ENCODE results near the gene ANAPC5. TPM values are rescaled to one million over a fixed set of nuclear protein-coding genes. Genes with fewer than 3 reads are reported as not detected.

ANAPC5 gene
- total RNA-seq, 1 experiment from 2014 or later, result 101 TPM

DNA sequence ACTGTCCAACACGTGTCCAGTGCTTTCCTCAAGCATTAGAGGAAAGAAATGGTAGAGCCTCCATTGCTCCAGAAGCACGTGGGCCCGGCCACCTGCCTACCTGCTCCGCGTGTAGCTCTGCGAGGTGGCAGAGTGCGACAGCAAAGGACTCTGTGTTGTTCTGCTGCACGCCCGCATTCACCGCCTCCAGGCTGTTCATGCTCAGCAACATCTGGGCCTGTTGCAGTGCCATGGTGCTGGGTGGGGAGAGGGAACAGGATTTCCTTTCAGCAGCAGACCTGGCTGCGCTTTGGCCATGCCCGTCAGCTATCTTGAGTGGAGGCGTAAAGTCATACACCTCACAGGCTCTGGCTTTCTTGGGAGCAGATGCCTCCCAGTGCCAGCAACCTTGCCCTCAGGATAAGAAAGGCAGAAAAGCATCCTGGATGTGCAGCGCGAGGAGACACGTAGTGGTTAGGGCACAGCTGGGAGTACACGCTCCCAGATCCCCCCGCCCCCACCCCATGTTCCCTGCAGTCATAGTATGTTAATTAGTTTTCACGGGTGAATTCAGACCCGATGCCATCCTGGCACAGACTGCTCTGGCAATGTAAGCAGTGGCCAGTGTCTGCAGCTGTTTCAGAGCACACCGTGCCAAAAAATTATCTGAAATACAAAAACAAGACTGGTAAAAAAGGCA, 25.1 kb downstream of the ANAPC5 start:
- TF ChIP-seq, protein P1, sequence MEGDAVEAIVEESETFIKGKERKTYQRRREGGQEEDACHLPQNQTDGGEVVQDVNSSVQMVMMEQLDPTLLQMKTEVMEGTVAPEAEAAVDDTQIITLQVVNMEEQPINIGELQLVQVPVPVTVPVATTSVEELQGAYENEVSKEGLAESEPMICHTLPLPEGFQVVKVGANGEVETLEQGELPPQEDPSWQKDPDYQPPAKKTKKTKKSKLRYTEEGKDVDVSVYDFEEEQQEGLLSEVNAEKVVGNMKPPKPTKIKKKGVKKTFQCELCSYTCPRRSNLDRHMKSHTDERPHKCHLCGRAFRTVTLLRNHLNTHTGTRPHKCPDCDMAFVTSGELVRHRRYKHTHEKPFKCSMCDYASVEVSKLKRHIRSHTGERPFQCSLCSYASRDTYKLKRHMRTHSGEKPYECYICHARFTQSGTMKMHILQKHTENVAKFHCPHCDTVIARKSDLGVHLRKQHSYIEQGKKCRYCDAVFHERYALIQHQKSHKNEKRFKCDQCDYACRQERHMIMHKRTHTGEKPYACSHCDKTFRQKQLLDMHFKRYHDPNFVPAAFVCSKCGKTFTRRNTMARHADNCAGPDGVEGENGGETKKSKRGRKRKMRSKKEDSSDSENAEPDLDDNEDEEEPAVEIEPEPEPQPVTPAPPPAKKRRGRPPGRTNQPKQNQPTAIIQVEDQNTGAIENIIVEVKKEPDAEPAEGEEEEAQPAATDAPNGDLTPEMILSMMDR (conservative IDR thresholded peaks at IDR 0.05), result no peak
- Histone ChIP-seq H3K4me2 (ENCODE audit: insufficient read depth, insufficient read length, low read length) (no peak overlapping the region), H2BK5ac (ENCODE audit: insufficient read length, low read length) (no peak overlapping the region), H3K14ac (ENCODE audit: insufficient read depth, low read length) (no peak overlapping the region), H2BK20ac (ENCODE audit: low read depth, low read length, poor library complexity, severe bottlenecking) (no peak overlapping the region), H4K91ac (ENCODE audit: insufficient read length, low read depth, low read length) (no peak overlapping the region), H3K79me2 (ENCODE audit: insufficient read depth, low read length) (no peaks in the 10 kb centered on the region), H3K23ac (ENCODE audit: insufficient read length, low read depth, low read length) (no peak overlapping the region), H3T11ph (ENCODE audit: low read length) (no peak overlapping the region), H3K4me1 (ENCODE audit: insufficient read depth, low read length) (no peaks in the 10 kb centered on the region), H4K20me1 (ENCODE audit: control insufficient read depth, insufficient read depth, insufficient read length) (no peaks in the 10 kb centered on the region), H3K18ac (ENCODE audit: insufficient read length, low read depth, low read length) (no peak overlapping the region), H2BK15ac (ENCODE audit: low read depth, low read length) (no peak overlapping the region), H2AFZ (ENCODE audit: low read length) (no peak overlapping the region), H4K8ac (replicated peaks; ENCODE audit: insufficient read length, low read depth, low read length) (no peak overlapping the region), H3K9me3 (ENCODE audit: control insufficient read depth, low read depth, low read length) (no peaks in the 10 kb centered on the region), H2BK12ac (ENCODE audit: insufficient read length, low read depth, low read length) (no peak overlapping the region), H3K23me2 (ENCODE audit: insufficient read length, low read depth, low read length, poor library complexity, severe bottlenecking) (no peaks in the 10 kb centered on the region), H2AK5ac (ENCODE audit: insufficient read length, low read length) (no peak overlapping the region), H3K27me3 (ENCODE audit: insufficient read depth, low read length) (no peaks in the 10 kb centered on the region), H3K56ac (ENCODE audit: insufficient read length, low read depth, low read length) (no peak overlapping the region), H3K4ac (ENCODE audit: low read depth, low read length) (no peak overlapping the region), H2BK120ac (ENCODE audit: low read depth, low read length, poor library complexity, severe bottlenecking) (no peak overlapping the region), H4K5ac (ENCODE audit: insufficient read length, low read depth, low read length) (no peak overlapping the region), H3K79me1 (ENCODE audit: insufficient read depth, low read depth, low read length, poor library complexity, severe bottlenecking) (no peaks in the 10 kb centered on the region), H3K9ac (ENCODE audit: extremely low read depth, insufficient read length, low read length) (no peak overlapping the region), H3K27ac (ENCODE audit: insufficient read length, low read depth, low read length) (no peak overlapping the region)
- H3K4me1 Mint-ChIP-seq, result no peaks in the 10 kb centered on the region
- peaks cover 30 to 84% (median 74%) of the 10 kb centered on the region in 3 experiments; a peak in 6 of 7 replicates for H3K36me3 Mint-ChIP-seq (ENCODE audit: insufficient read depth in 1 of 3, low read depth in 3 of 3)
- WGBS (ENCODE audit: extremely low coverage, insufficient read length, low lambda C conversion rate), result no CpG with 5 or more reads among the region's 21 CpGs
- no peak overlapping the region for H3K27ac Mint-ChIP-seq
- H3K9me3 Mint-ChIP-seq, result no peaks in the 10 kb centered on the region
- no peak overlapping the region for H3K4me3 Mint-ChIP-seq
- H3K27me3 Mint-ChIP-seq (ENCODE audit: low read depth), result no peaks in the 10 kb centered on the region
- no peak for DNase-seq
